DMS 273 (cell line): ENCODE measurements around the gene MITF.

Experiments
- DNase-seq: peaks from one replicate; lab custom pipeline; 2025; ENCODE audit not compliant: unreplicated experiment; lab: John Stamatoyannopoulos, UW

MITF gene

DNA sequence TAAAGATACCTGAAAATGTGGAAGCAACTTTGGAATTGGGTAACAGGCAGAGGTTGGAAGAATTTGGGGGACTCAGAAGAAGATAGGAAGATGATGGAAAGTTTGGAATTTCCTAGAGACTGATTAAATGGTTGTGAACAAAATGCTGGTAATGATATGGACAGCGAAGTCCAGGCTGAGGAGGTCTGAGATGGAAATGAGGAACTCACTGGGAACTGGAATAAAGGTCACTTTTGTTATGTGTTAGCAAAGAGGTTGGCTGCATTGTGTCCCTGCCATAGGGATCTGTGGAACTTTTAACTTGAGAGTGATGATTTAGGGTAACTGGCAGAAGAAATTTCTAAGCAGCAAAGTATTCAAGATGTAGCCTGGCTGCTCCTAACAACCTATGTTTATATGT is 13.0 kb downstream of the MITF start:
- DNase-seq: no peak

GRCh38 chr3:69753179-69753775 is 14.0 kb downstream of the MITF start:
- DNase-seq: no peak

DNA sequence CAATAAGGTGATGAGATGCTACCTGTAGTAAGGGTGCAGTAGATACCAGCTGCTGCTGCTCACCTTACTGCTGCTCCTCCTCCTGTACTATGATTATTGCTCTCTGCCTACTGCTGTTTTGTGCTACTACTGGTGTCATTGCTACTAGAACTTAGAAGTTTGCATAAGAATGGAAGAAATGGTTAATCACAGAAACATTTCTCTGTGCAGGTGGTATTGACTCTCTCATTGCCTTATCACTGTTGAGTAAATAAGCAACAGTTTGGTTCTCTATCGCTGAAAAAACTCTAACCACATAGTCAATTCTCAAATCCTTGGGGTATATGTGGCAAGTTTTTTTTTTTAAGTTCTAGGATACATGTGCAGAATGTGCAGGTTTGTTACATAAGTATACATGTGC is 16.5 kb downstream of the MITF start:
- DNase-seq: no peak

DNA sequence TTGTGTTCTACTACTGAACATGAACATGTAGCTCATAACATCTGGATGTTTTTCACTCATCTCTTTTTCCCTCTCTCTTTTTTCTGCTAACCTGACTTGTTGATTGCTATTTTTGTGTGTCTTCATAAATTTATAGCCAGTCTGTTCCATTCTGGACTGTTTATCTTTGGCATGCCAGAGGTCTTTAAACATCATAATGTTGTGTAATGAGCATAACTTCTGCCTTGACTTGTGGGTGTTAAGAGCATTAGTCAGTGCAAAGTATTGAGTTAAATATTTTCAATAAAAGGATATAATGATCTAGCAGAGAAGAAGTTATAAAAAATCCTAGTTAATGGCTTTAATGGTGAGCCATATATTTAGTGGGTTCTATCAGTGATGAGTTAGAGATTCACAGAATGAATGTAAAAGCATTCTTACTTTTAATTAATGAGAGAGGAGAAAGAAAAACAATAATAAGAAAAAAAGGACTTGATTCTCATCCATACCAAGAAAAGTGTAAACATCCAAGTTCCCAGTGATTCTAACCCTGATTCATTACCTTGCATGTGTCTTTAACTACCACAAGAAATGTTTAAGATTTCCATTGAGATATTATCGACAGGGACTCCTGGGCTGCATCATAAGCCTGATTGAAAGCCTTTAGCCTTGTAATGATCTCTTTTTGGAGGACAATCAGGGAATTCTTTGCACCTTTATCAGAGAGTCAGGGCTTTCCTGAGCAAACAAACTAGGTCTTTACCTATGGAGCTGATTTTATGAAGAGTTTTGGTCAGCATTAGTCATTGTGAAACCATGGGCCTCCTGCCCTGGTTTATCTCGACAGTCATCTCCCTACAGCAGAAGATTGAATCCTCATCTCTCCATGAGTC is 22.9 kb downstream of the MITF start:
- DNase-seq: no peak

- DNase-seq: no peak
Measured at GRCh38 chr3:69762768-69763229, 23.5 kb downstream of the MITF start.

GRCh38 chr3:69763458-69763857 is 24.2 kb downstream of the MITF start:
- peak; percentile 12 for DNase-seq

DNA sequence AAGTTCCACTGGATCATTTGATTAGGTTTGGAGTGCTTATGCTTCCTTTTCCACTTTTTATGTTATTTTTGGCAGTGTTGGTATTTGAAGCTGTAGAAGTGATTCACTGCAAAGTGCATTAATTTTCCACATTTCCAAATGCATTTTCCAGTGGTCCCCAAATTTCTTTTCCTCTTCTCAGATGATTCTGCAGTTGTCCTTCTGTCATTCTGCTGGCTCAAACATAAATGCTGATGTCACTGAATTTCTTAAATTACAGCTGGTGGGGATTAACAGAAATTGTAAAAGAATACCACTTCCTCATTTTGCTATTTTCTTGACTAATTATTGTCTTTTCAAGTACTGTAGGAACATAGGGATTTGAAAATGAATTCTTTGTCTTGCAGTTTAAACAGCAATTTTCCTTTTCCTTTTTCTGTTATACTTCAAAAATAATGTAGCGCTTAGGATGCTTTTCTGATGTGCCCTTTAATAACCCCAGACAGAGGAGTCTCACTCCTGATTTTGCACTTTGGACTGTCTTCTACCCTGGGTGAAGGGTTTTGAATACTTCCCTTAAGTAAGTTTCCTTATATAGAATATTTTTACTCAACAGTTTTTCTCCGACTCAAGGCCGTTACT is 25.0 kb downstream of the MITF start:
- DNase-seq: peak; percentile 9

DNA sequence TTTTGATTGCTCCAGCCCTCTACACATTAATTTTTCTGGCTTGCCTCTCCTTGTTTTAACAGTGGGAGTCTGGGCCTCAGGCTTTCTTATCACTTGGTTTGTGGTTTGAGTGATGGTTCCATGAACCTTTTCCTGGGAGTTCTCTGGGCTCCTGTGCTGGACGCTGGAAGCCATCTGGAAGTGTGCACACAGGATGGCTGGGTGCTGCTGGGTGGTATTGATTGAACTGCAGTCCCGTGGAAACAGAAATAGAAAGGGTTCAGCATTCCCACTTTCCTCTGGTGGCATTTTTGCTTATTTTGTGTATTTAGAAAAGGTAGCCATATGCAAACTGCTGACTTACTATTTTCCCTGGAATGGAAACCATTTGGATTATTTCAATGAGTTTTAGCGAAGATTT is 25.6 kb downstream of the MITF start:
- peak; percentile 23 for DNase-seq

DNA sequence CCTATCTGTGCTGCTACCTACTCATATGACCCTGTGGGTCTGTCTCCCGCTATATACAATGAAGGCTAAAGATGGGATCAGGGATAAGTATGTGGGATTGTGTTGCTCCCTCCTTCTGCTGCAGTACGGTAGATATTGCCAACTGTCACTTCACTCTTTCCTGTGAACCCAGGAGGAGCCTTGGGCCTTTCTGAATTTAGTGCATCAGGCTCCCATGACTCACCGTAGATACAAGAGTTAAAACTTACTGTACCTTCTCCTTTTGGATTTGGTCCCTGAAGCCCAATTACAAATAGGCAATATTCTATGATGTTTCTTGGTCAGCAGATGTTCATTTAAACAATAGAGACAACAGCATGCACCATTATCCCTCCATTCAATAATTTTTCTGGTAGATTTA is 27.4 kb downstream of the MITF start:
- no peak for DNase-seq

DNA sequence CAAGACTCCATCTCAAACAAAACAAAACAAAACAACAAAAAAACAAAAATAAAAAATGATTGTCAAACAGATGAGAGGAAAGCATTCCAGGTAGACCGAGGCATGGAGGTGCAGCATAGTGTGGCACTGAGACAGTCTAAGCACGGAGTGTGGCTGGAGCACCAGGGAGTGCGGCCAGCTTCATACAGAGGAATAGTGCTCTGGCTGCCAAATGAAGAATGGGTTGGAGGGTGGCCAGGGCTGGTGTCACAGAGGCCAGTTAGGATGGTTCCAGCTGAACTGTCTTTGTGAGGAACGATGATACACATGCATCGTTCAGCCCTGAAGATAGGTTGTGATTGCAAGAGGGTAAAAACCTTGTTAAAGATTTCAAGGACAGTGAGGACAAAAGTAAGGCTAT is 28.3 kb downstream of the MITF start:
- no peak for DNase-seq

DNA sequence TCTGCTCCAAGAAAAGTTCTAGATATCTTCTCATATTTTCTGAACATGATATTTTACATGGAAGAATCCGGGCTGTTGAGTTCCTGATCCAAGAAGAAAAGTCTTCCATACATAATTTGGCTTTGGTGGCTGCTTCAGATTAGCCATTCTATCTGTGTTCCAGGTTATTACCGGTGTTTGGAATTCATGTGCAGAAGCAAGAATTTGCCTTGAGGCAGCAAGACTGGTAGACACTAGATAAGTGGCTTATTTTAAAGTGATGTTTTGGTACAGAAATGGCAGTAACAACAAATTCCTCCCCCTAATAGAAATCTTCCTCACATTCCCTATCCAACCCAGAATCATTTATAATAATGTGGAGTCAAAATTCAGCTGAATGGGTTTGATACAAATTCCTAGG is 29.2 kb downstream of the MITF start:
- no peak for DNase-seq

DNA sequence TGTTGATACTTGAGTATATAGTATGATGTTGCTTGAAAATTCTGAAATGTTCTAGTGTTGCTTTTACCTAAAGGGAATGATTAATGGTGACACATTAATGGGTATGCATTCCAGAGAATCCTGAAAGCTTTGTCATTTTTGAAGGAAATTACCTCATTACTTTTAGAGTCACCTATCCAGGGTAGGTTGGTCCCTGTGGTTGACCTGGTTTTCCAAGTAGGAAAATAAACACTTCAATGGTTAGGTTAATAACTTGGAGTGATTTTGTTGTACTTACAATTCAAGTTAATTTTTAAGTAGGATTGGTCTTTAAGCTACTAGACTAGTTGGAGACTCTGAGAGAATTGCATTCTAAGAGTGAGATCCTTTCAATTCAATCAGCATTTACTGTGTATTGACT is 31.0 kb downstream of the MITF start:
- DNase-seq: no peak

DNA sequence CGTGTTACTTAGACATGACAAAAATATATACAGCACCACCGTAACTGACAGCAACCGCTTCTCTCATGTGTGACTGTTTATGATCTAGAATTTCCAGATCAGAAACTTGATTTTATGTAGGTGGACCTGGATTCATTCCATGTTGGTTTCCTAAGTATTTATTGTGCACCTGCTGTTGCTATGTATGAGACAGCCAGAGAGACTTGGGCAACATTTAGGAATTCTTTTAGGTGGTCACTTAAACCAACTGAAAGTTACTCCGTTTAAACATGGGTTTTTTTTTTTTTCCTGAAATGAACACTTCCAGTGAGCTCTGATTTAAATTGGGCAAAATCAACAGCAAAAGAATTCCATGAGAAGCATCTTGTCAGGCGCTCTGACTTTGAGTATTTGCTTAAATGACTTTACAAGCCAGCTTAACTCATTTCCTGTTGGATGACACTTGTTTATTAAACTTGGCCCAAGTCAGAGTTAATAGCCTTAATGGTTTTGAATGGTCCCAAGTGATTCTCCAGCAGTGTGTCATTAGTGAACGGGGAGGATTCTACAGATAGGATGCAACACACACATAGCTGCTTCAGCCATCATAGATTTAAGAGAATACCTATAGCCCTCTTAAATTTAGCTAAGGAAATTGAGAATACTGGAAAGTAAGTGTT is 31.8 kb downstream of the MITF start:
- DNase-seq: no peak

GRCh38 chr3:69772152-69772867 is 33.0 kb downstream of the MITF start:
- DNase-seq: peak; percentile 8

- peak; percentile 17 for DNase-seq
Measured at GRCh38 chr3:69774029-69774428, 34.8 kb downstream of the MITF start.

GRCh38 chr3:69775751-69776150 is 36.5 kb downstream of the MITF start:
- DNase-seq: no peak

- no peak for DNase-seq
Measured at GRCh38 chr3:69776289-69776688, 37.0 kb downstream of the MITF start.

GRCh38 chr3:69776920-69777581 is 37.8 kb downstream of the MITF start:
- no peak for DNase-seq

- no peak for DNase-seq
Measured at GRCh38 chr3:69777582-69777967, 38.3 kb downstream of the MITF start.

- DNase-seq: peak; percentile 75
Measured at GRCh38 chr3:69781593-69781992, 42.3 kb downstream of the MITF start.
